Tongue (tissue), 2 donors: ENCODE measurements around the gene ALPP. TPM values are rescaled to one million over a fixed set of nuclear protein-coding genes. Genes with fewer than 3 reads are reported as not detected.
"Not testable (repeated sequence)": the region's sequence is repeated elsewhere in the genome, so short reads cannot be mapped to it uniquely, and the experiment has no call there.

Experiments used
- DNase-seq: peaks from one replicate; pipeline ENCODE4 v3.0.0-alpha.2; 2015
- total RNA-seq: library from RNA; depleted of rRNA; stranded (reverse); fragments of >200 nt; gene quantifications from one replicate; pipeline ENCODE4 v1.2.3, GENCODE V29; 2014

ALPP gene
- total RNA-seq, 1 donor from 2014 or later, result not detected

GRCh38 chr2:232406556-232407310 is 28.2 kb downstream of the ALPP start, which contains the start of gene ALPG:
ALPG (plus strand) TSS chr2:232406844; CDS start chr2:232406895, 51 bp downstream.
- DNase-seq, result no peak

GRCh38 chr2:232407428-232408150 is 29.0 kb downstream of the ALPP start:
- DNase-seq, result not testable (repeated sequence)

GRCh38 chr2:232408269-232408668 is 29.7 kb downstream of the ALPP start:
- DNase-seq, result not testable (repeated sequence)

GRCh38 chr2:232409617-232410016 is 31.1 kb downstream of the ALPP start:
- DNase-seq, result not testable (repeated sequence)

GRCh38 chr2:232410238-232410900 is 31.8 kb downstream of the ALPP start:
- no peak for DNase-seq

- no peak for DNase-seq
Observed at GRCh38 chr2:232411901-232412629, 33.5 kb downstream of the ALPP start.

- no peak for DNase-seq
Observed at GRCh38 chr2:232412986-232413385, 34.4 kb downstream of the ALPP start.

- no peak for DNase-seq
Observed at GRCh38 chr2:232415138-232415690, 36.7 kb downstream of the ALPP start.

GRCh38 chr2:232415736-232416520 is 37.4 kb downstream of the ALPP start:
- no peak for DNase-seq

GRCh38 chr2:232416521-232417470 is 38.2 kb downstream of the ALPP start:
- no peak for DNase-seq

- DNase-seq, result no peak
Observed at GRCh38 chr2:232417489-232417888, 38.9 kb downstream of the ALPP start.

- DNase-seq, result no peak
Observed at GRCh38 chr2:232418056-232418455, 39.5 kb downstream of the ALPP start.

GRCh38 chr2:232418466-232419244 is 40.1 kb downstream of the ALPP start:
- DNase-seq, result peak; percentile 51

GRCh38 chr2:232419245-232420072 is 40.9 kb downstream of the ALPP start:
- DNase-seq, result no peak

GRCh38 chr2:232420073-232420454 is 41.5 kb downstream of the ALPP start:
- DNase-seq, result no peak

- no peak for DNase-seq
Observed at GRCh38 chr2:232420463-232421188, 42.1 kb downstream of the ALPP start.

GRCh38 chr2:232421189-232421785 is 42.7 kb downstream of the ALPP start:
- DNase-seq, result no peak
